ENCODE measurements around the gene RNPEP. TPM values are rescaled to one million over a fixed set of nuclear protein-coding genes. Genes with fewer than 3 reads are reported as not detected.
"Not testable (repeated sequence)": the region's sequence is repeated elsewhere in the genome, so short reads cannot be mapped to it uniquely, and the experiment has no call there.

RNPEP gene
- total and polyA plus RNA-seq, 2 donors: 20.0 to 39.7 TPM

DNA sequence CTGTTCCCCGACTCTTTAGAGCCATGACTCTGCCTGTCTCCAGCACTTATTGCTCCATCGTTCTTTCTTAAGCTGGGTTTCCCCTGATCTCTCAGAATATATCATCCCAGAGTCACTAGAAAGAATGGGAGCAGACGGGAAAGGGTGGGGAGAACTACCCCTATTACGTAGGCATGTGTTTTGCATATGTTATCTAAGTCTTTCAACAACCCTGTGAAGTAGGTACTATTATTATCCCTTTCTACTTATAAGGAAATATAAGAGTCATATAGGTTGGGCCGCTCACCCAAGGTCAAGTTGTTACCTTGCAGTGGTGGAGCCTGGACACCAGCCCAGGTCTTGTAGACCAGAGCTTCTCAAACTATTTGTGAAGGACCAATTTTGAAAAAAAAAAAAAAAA, 66.7 kb downstream of the RNPEP start:
- Histone ChIP-seq H3K27ac (ENCODE audit: low read depth in 1 of 2, low read length in 1 of 2) (no peak overlapping the region), H3K9me3 (ENCODE audit: control insufficient read depth in 2 of 2, insufficient read depth in 1 of 2, low read length in 1 of 2) (no peaks in the 10 kb centered on the region), H3K27me3 (ENCODE audit: control insufficient read depth in 2 of 2, insufficient read depth in 1 of 2, low read length in 1 of 2) (peaks cover 0 to 5% of the 10 kb centered on the region in 2 donors), H3K4me1 (ENCODE audit: control insufficient read depth in 2 of 2, insufficient read depth in 2 of 2, low read length in 2 of 2) (no peaks in the 10 kb centered on the region), H3K36me3 (ENCODE audit: control insufficient read depth in 2 of 2, insufficient read depth in 2 of 2, low read length in 1 of 2) (no peaks in the 10 kb centered on the region), H3K4me3 (ENCODE audit: low read length in 2 of 2) (no peak overlapping the region)
- no peak for DNase-seq (ENCODE audit: low read depth in 6 of 9, low spot score in 9 of 9)
- 94% methylated on average over 5 of the region's 5 CpGs for WGBS

DNA sequence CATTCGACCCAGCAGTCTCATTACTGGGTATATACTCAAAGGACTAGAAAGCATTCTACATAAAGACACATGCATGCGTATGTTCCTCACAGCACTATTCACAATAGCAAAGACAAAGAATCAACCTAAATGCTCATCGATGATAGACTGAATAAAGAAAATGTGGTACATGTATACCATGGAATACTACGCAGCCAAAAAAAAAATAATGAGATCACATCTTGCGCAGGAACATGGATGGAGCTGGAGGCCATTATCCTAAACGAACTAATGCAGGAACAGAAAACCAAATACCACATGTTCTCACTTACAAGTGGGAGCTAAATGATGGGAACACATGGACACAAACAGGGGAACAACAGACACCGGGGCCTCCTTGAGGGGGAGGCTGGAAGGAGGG, 71.6 kb downstream of the RNPEP start:
- Histone ChIP-seq H3K9me3 (ENCODE audit: control insufficient read depth in 2 of 2, insufficient read depth in 1 of 2, low read length in 1 of 2) (no peaks in the 10 kb centered on the region), H3K4me3 (ENCODE audit: low read length in 2 of 2) (no peak overlapping the region), H3K27me3 (ENCODE audit: control insufficient read depth in 2 of 2, insufficient read depth in 1 of 2, low read length in 1 of 2) (no peaks in the 10 kb centered on the region), H3K27ac (ENCODE audit: low read depth in 1 of 2, low read length in 1 of 2) (no peak overlapping the region), H3K4me1 (ENCODE audit: control insufficient read depth in 2 of 2, insufficient read depth in 2 of 2, low read length in 2 of 2) (no peaks in the 10 kb centered on the region), H3K36me3 (ENCODE audit: control insufficient read depth in 2 of 2, insufficient read depth in 2 of 2, low read length in 1 of 2) (no peaks in the 10 kb centered on the region)
- no peak for DNase-seq (ENCODE audit: low read depth in 6 of 9, low spot score in 9 of 9)
- 95% methylated on average over 7 of the region's 7 CpGs for WGBS

DNA sequence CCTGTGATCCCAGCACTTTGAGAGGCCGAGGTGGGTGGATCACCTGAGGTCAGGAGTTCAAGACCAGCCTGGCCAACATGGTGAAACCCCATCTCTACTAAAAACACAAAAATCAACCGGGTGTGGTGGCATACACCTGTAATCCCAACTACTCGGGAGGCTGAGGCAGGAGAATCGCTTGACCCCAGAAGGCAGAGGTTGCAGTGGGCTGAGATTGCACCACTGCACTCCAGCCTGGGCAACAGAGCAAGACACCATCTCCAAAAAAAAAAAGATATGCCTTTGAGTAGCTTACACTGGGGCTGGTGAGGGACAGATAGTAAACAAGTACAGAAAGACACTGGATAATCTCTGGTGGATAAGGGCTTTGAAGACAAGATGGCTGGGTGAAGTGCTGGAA, 72.2 kb downstream of the RNPEP start:
- H3K27ac ChIP-seq (ENCODE audit: low read depth in 1 of 2, low read length in 1 of 2); H3K36me3 ChIP-seq (ENCODE audit: control insufficient read depth in 2 of 2, insufficient read depth in 2 of 2, low read length in 1 of 2); H3K27me3 ChIP-seq (ENCODE audit: control insufficient read depth in 2 of 2, insufficient read depth in 1 of 2, low read length in 1 of 2); H3K4me1 ChIP-seq (ENCODE audit: control insufficient read depth in 2 of 2, insufficient read depth in 2 of 2, low read length in 2 of 2); DNase-seq (ENCODE audit: low read depth in 6 of 9, low spot score in 9 of 9); H3K4me3 ChIP-seq (ENCODE audit: low read length in 2 of 2); H3K9me3 ChIP-seq (ENCODE audit: control insufficient read depth in 2 of 2, insufficient read depth in 1 of 2, low read length in 1 of 2): not testable (repeated sequence)
- 95% methylated on average over 4 of the region's 4 CpGs for WGBS

Other genes with a start within 250 kb of the RNPEP start
- 19.0 TPM for gene IPO9, start 153.5 kb upstream of the RNPEP start, total RNA-seq
- gene IPO9, start 153.5 kb upstream of the RNPEP start, polyA plus RNA-seq: 21.2 TPM
- gene SHISA4, start 93.8 kb upstream of the RNPEP start, total RNA-seq: 0.57 TPM
- 5.0 TPM for gene SHISA4, start 93.8 kb upstream of the RNPEP start, polyA plus RNA-seq
- gene LMOD1, start 36.1 kb upstream of the RNPEP start, total RNA-seq: 0.24 TPM
- gene LMOD1, start 36.1 kb upstream of the RNPEP start, polyA plus RNA-seq: 17.1 TPM
- gene TIMM17A, start 27.1 kb upstream of the RNPEP start, total RNA-seq: 47.1 TPM
- gene TIMM17A, start 27.1 kb upstream of the RNPEP start, polyA plus RNA-seq: 48.9 TPM
- 2.3 TPM for gene ELF3, start 27.9 kb downstream of the RNPEP start, total RNA-seq
- gene ELF3, start 27.9 kb downstream of the RNPEP start, polyA plus RNA-seq: 13.6 TPM
- under 0.01 TPM for gene GPR37L1, start 140.3 kb downstream of the RNPEP start, total RNA-seq
- gene GPR37L1, start 140.3 kb downstream of the RNPEP start, polyA plus RNA-seq: 0.09 TPM
- 16.7 TPM for gene ARL8A, start 162.1 kb downstream of the RNPEP start, total RNA-seq
- gene ARL8A, start 162.1 kb downstream of the RNPEP start, polyA plus RNA-seq: 29.5 TPM
- 114 TPM for gene PTPN7, start 178.0 kb downstream of the RNPEP start, total RNA-seq
- 75.2 TPM for gene PTPN7, start 178.0 kb downstream of the RNPEP start, polyA plus RNA-seq
- gene LGR6, start 211.2 kb downstream of the RNPEP start, total RNA-seq: 0.05 TPM
- gene LGR6, start 211.2 kb downstream of the RNPEP start, polyA plus RNA-seq: 1.0 TPM